B cell (primary cell): ENCODE data around the gene STX7.

Experiments used
- EZH2 ChIP-seq: IDR thresholded peaks from 2 replicates; pipeline ENCODE4 v1.6.1; 2012; ENCODE audit warnings: borderline replicate concordance, low read depth, mild to moderate bottlenecking, moderate library complexity, low read length; ENCODE audit not compliant: insufficient read depth, poor library complexity, severe bottlenecking
- TF ChIP-seq, protein P1 (sequence below): fragments of 200-600 bp; IDR thresholded peaks from one replicate; pipeline ENCODE4 v1.8.0; 2022; ENCODE audit warnings: antibody characterized with exemption, mild to moderate bottlenecking

DNA sequence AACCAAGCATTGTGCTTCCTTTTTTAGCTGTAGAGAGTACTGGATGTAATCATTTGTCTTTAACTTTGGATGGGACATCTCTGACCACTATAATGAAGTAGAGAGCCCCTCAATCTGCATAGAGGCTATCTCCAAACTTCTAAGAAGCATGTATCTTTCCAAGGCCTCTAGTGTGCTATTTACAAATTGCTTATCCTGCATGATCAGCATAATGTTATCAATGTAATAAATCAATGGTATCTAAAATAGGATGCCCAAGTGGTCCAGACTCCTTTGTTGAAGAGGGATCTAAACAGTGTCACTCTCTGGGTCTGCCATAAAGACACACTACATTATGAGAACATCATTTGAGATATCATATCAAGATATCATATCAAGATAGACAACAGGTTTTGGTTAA is 31.9 kb upstream of the STX7 start:
- TF ChIP-seq, protein P1, sequence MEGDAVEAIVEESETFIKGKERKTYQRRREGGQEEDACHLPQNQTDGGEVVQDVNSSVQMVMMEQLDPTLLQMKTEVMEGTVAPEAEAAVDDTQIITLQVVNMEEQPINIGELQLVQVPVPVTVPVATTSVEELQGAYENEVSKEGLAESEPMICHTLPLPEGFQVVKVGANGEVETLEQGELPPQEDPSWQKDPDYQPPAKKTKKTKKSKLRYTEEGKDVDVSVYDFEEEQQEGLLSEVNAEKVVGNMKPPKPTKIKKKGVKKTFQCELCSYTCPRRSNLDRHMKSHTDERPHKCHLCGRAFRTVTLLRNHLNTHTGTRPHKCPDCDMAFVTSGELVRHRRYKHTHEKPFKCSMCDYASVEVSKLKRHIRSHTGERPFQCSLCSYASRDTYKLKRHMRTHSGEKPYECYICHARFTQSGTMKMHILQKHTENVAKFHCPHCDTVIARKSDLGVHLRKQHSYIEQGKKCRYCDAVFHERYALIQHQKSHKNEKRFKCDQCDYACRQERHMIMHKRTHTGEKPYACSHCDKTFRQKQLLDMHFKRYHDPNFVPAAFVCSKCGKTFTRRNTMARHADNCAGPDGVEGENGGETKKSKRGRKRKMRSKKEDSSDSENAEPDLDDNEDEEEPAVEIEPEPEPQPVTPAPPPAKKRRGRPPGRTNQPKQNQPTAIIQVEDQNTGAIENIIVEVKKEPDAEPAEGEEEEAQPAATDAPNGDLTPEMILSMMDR, result no peak
- TF ChIP-seq EZH2, result no peak
